Measurements from ENCODE around the gene POLD3. TPM values are rescaled to one million over a fixed set of nuclear protein-coding genes. Genes with fewer than 3 reads are reported as not detected.

POLD3 gene
- total RNA-seq, 1 donor from 2014 or later: 16.7 TPM

GRCh38 chr11:74685905-74686304 is 93.5 kb downstream of the POLD3 start:
- DNase-seq (ENCODE audit: low read depth): no peak
- H3K4me3 ChIP-seq (ENCODE audit: low read depth, low read length): no peak overlapping the region
- TF ChIP-seq, protein P1, sequence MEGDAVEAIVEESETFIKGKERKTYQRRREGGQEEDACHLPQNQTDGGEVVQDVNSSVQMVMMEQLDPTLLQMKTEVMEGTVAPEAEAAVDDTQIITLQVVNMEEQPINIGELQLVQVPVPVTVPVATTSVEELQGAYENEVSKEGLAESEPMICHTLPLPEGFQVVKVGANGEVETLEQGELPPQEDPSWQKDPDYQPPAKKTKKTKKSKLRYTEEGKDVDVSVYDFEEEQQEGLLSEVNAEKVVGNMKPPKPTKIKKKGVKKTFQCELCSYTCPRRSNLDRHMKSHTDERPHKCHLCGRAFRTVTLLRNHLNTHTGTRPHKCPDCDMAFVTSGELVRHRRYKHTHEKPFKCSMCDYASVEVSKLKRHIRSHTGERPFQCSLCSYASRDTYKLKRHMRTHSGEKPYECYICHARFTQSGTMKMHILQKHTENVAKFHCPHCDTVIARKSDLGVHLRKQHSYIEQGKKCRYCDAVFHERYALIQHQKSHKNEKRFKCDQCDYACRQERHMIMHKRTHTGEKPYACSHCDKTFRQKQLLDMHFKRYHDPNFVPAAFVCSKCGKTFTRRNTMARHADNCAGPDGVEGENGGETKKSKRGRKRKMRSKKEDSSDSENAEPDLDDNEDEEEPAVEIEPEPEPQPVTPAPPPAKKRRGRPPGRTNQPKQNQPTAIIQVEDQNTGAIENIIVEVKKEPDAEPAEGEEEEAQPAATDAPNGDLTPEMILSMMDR (conservative IDR thresholded peaks at IDR 0.05; ENCODE audit: low read depth, low read length): no peak

DNA sequence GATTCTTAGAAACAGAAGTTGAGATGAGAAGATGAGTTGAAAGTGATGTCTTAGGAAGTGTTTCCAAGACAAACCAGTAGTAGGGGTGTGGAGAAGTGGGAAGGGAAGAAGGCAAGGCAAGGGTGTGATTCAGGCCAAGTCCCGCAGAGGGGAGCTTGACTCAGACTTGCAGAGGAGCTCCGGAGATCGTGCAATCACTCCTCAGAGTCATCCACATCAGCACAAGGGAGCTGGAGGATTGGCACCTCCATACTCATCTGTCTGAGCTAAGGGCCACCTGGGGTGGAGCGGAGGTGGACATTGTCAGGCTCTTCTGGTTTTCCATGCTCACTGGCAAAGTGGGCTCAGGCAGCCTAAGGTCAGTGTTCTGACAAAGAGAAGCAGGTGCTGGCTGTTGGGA is 94.4 kb downstream of the POLD3 start:
- no peak overlapping the region for H3K4me3 ChIP-seq (ENCODE audit: low read depth, low read length)
- DNase-seq (ENCODE audit: low read depth): no peak
- TF ChIP-seq, protein P1 (conservative IDR thresholded peaks at IDR 0.05; ENCODE audit: low read depth, low read length): no peak

DNA sequence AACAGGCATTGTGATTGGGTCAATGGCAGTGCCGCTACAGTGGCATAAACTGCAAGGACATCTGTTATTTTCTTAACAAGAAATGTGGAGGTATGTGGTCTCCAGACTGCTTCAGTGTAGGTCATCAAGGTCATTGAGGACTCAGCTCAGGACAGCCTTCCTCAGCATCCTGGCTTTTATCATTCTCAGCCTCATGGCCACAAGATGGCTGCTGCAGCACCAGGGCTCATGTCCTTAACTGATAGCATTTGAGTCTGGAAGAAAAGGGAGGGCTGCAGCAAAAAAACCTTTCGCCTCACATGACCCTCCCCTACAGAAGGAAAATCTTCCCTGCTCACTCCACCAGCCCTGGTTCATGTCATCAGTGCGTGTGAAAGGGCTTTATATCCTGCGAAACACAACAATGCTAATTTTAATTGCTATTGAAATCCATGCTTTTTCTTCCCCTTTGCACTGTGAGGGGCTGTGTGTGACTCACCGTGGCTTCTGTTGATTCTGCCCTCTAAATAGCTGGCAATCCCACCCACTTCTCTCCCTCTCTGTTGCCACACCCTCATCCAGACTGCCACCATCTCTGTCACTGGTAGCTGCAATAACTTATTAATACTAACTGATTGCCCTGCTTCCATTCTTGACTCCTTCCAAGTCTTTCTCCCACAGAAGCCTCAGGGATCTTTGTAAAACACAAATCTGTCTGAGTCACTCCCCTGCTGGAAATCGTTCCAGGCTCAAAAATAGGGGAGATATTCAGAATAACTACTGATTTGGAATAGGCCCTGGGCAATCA is 95.0 kb downstream of the POLD3 start:
- H3K4me3 ChIP-seq (ENCODE audit: low read depth, low read length): no peak overlapping the region
- TF ChIP-seq, protein P1 (conservative IDR thresholded peaks at IDR 0.05; ENCODE audit: low read depth, low read length): no peak
- DNase-seq (ENCODE audit: low read depth): no peak

DNA sequence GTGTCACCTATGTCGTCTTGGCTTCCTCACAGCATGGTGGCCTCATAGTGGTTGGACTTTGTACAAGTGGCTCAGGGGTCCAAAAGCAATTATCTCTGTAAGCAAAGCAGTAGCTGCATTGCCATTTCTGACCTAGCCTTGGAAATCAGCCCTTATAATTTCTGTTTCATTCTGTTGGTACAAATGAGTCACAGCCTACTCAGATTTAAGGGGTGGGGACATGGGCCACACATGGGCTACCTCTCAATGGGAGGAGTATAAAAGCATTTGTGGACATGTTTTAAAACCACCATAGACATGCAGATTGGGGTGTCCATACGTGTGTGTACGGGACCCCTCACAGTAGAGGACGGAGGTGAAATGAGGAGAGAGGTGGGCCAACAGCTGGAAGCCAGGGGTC is 97.3 kb downstream of the POLD3 start:
- DNase-seq (ENCODE audit: low read depth): no peak
- TF ChIP-seq, protein P1 (conservative IDR thresholded peaks at IDR 0.05; ENCODE audit: low read depth, low read length): no peak
- no peak overlapping the region for H3K4me3 ChIP-seq (ENCODE audit: low read depth, low read length)

GRCh38 chr11:74691755-74692154 is 99.4 kb downstream of the POLD3 start:
- TF ChIP-seq, protein P1 (conservative IDR thresholded peaks at IDR 0.05; ENCODE audit: low read depth, low read length): no peak
- no peak for DNase-seq (ENCODE audit: low read depth)
- no peak overlapping the region for H3K4me3 ChIP-seq (ENCODE audit: low read depth, low read length)

Other genes with a start within 250 kb of the POLD3 start
- gene PGM2L1, start 194.1 kb upstream of the POLD3 start, total RNA-seq: 10.0 and 10.3 TPM in 2 replicates
- gene KCNE3, start 125.0 kb upstream of the POLD3 start, total RNA-seq: 0.98 and 4.9 TPM in 2 replicates
- gene LIPT2, start 98.9 kb upstream of the POLD3 start, total RNA-seq: 7.1 and 8.8 TPM in 2 replicates
- gene CHRDL2, start 138.8 kb downstream of the POLD3 start, total RNA-seq: not detected in 2 replicates
- gene RNF169, start 156.3 kb downstream of the POLD3 start, total RNA-seq: 10.3 and 11.7 TPM in 2 replicates